ENCODE results near the gene DNAH7.

The DNAH7 gene

DNA sequence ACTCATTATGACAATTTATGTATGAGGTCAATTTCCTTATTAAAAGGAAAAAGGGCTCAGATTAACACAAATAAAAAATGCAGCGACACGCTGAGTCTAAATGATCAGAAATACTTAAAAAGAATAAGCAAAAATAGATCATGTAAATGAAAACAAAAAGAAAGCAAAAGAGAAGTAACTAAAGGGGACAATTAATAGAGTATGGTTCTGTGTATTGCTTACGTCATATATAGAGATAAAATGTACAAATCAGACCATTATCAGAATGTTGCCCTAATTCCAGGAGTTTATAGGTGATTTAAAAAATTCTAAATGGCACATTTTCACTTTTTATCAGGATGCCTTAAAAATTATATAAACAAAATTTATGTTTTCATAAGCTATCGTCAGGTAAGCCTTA, 189.5 kb downstream of the DNAH7 start:
- in situ Hi-C loops (cut with MboI; ENCODE audit: low sequenced_read_pairs, unreplicated experiment): no loop called here
- no peak for TF ChIP-seq CTCF (IDR thresholded peaks at IDR 0.05; ENCODE audit: borderline replicate concordance, control extremely low read depth, extremely low read depth, insufficient read depth, missing control alignments)
- no peak for DNase-seq (ENCODE audit: low spot score)

- no peak for DNase-seq (ENCODE audit: low spot score)
- TF ChIP-seq CTCF (IDR thresholded peaks at IDR 0.05; ENCODE audit: borderline replicate concordance, control extremely low read depth, extremely low read depth, insufficient read depth, missing control alignments): no peak
- in situ Hi-C loops (cut with MboI; ENCODE audit: low sequenced_read_pairs, unreplicated experiment): no loop called here
These were observed 197.3 kb downstream of the DNAH7 start for GRCh38 chr2:195871326-195871725.

DNA sequence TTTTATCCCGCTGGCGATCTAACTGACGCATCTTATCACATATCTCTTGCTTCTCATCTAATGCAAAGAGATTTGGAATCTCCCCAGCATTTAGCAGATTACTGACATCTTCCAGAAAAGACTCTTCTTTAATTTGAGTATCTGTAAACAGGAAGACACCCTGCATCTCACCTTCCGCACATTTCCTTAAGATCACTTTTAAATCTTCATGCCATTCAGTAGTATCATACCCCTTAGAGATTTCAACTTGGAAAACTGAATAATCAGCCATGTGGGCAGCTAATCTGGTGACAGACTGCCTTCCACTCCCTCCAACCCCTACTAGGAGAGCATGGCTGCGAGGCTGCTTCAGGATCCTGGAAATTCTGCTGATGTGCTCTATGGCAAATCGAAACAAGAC, 204.3 kb downstream of the DNAH7 start:
- DNase-seq (ENCODE audit: low spot score): no peak
- no peak for TF ChIP-seq CTCF (IDR thresholded peaks at IDR 0.05; ENCODE audit: borderline replicate concordance, control extremely low read depth, extremely low read depth, insufficient read depth, missing control alignments)
- in situ Hi-C loops (cut with MboI; ENCODE audit: low sequenced_read_pairs, unreplicated experiment): no loop called here

DNA sequence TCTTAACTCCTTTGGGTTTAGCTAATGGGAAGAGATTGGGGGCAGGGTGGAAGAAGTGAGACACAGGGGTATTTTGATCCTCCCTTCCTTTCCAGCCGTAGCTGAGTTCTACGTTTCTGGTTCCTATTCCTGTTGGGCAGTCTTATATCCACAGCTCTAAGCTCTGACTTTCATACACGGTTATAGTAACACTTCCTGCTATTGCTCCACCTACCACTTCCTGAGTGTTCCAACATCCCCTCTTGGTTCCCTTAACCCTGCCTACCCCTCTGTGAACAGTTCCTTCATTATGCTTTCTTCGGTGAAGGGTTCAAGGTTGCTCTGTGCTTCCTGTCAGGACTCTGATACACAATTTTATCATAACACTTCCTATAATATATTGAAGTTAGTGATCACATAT, 205.1 kb downstream of the DNAH7 start:
- no peak for TF ChIP-seq CTCF (IDR thresholded peaks at IDR 0.05; ENCODE audit: borderline replicate concordance, control extremely low read depth, extremely low read depth, insufficient read depth, missing control alignments)
- no peak for DNase-seq (ENCODE audit: low spot score)
- in situ Hi-C loops (cut with MboI; ENCODE audit: low sequenced_read_pairs, unreplicated experiment): no loop called here

DNA sequence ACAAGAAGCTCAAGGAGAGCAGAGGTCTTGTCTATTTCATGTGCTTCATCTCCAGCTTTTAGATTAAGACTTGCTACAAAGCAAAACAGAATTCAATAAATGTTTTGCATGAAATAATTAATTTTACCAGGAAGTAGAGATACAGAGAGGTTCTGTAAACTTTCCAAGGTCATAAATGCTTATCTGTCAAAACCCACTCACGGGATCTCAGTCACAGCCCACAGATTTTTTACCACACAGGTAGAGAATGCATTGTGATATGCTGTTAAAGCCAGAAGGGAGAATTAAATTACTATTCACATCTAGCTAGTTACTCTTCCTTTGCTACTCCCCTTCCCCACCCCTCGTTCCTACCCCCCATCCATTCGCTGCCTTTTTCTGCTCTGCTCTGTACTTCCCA, 205.5 kb downstream of the DNAH7 start:
- DNase-seq (ENCODE audit: low spot score): no peak
- TF ChIP-seq CTCF (IDR thresholded peaks at IDR 0.05; ENCODE audit: borderline replicate concordance, control extremely low read depth, extremely low read depth, insufficient read depth, missing control alignments): no peak
- in situ Hi-C loops (cut with MboI; ENCODE audit: low sequenced_read_pairs, unreplicated experiment): no loop called here

DNA sequence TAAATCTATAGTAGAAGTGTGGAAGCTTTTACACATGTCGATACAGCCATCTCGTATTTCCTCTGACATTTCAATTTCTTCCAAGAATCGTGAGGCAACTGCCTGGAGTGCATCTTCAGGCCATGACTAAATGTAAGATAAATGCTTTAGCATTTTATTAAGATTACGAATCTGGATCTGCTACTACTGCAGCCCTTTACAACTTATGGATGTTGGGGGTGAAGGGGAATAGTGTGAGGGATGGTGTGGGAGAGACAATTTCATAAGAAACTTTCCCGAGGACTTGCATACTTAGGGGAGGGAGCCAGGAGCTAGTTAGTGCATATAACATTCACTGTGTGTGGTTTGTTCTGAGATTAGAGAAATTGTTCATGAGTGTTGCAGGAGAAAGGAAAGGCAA, 206.8 kb downstream of the DNAH7 start:
- no peak for DNase-seq (ENCODE audit: low spot score)
- in situ Hi-C loops (cut with MboI; ENCODE audit: low sequenced_read_pairs, unreplicated experiment): no loop called here
- TF ChIP-seq CTCF (IDR thresholded peaks at IDR 0.05; ENCODE audit: borderline replicate concordance, control extremely low read depth, extremely low read depth, insufficient read depth, missing control alignments): no peak

GRCh38 chr2:195859513-195859912, 209.1 kb downstream of the DNAH7 start:
- TF ChIP-seq CTCF (IDR thresholded peaks at IDR 0.05; ENCODE audit: borderline replicate concordance, control extremely low read depth, extremely low read depth, insufficient read depth, missing control alignments): no peak
- no peak for DNase-seq (ENCODE audit: low spot score)
- in situ Hi-C loops (cut with MboI; ENCODE audit: low sequenced_read_pairs, unreplicated experiment): no loop called here
